GM20000 (cell line): ENCODE measurements around the gene SWT1.
"Not testable (repeated sequence)": the region's sequence is repeated elsewhere in the genome, so short reads cannot be mapped to it uniquely, and the experiment has no call there.

Experiments
- DNase-seq: peaks from one replicate; pipeline ENCODE4 v3.0.0; 2012; ENCODE audit warnings: low spot score
- TF ChIP-seq, protein P1 (sequence below): IDR thresholded peaks from 2 replicates; pipeline ENCODE4 v1.5.1; 2012; ENCODE audit warnings: mild to moderate bottlenecking, control low read depth; ENCODE audit errors: extremely low read depth, missing control alignments

Gene SWT1

DNA sequence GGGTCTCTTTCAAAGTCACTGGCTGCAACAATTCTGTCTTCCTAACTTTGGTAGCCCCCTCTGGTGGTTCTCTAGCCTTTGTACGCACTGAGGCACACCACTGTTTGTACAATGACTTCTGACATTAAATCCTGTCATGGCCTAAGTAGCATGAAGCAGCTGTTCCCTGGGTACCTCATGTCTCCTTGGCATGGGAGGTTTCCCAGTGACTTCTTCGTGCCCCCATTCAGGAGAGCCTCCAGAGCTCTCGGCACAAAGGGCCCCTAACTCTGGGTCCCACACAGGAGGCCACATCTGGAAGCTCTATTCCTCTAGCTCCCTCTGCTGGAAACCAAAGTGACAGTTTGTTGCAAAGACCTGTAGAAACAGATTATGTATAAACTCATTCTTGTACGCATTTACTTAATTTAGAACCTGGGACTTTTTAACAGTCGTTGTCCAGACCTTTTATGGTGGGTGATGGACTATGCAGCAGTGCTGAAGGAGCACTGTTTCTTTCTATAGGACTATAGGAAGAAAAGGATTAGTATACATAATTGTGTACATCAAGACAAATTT lies 13.4 kb downstream of the SWT1 start:
- TF ChIP-seq, protein P1, sequence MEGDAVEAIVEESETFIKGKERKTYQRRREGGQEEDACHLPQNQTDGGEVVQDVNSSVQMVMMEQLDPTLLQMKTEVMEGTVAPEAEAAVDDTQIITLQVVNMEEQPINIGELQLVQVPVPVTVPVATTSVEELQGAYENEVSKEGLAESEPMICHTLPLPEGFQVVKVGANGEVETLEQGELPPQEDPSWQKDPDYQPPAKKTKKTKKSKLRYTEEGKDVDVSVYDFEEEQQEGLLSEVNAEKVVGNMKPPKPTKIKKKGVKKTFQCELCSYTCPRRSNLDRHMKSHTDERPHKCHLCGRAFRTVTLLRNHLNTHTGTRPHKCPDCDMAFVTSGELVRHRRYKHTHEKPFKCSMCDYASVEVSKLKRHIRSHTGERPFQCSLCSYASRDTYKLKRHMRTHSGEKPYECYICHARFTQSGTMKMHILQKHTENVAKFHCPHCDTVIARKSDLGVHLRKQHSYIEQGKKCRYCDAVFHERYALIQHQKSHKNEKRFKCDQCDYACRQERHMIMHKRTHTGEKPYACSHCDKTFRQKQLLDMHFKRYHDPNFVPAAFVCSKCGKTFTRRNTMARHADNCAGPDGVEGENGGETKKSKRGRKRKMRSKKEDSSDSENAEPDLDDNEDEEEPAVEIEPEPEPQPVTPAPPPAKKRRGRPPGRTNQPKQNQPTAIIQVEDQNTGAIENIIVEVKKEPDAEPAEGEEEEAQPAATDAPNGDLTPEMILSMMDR, result peak; percentile 53
- DNase-seq, result peak; percentile 66

DNA sequence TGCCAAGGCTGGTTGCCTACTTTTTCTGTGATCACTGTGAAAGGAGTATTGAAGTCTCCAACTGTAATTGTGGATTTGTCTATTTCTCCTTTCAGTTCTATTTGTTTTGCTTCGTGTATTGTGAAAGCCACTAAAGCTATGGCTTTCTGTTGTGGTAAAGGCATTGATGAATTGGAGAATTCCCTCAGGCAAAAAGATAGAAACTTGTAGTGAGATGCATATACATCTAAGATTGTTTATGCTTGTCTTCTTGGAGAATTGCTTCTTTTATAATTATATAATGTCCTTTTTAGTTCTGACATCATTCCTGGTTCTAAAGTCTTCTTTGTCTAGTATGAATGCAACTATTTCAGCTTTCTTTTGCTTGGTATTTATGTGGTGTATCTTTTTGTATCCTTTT lies 36.8 kb downstream of the SWT1 start:
- no peak for DNase-seq

DNA sequence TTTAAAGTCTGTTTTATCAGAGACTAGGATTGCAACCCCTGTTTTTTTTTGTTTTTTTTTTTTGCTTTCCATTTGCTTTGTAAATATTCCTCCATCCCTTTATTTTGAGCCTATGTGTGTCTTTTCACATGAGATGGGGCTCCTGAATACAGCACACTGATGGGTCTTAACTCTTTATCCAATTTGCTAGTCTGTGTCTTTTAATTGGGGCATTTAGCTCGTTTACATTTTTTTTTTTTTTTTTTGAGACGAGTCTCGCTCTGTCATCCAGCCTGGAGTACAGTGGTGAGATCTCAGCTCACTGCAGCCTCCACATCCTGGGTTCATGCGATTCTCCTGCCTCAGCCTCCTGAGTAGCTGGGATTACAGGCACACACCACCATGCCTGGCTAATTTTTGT lies 41.7 kb downstream of the SWT1 start:
- DNase-seq, result not testable (repeated sequence)

More for the DNA sequence above, 36.8 kb downstream of the SWT1 start:
- TF ChIP-seq, protein P1, result no peak

DNA sequence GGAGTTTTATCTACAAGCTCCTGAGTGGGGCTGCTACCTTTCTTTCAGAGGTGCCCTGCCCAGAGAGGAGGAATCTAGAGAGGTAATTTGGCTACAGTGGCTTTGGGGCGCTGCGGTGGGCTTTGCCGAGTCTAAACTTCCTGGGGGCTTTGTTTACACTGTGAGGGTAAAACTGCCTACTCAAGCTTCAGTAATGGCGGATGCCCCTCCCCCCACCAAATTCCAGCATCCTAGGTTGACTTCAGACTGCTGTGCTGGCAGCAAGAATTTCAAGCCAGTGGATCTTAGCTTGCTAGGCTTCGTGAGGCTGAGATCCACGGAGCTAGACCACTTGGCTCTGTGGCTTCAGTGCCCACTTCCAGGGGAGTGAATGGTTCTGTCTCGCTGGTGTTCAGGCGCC lies 43.9 kb downstream of the SWT1 start:
- TF ChIP-seq, protein P1, result no peak
- no peak for DNase-seq

DNA sequence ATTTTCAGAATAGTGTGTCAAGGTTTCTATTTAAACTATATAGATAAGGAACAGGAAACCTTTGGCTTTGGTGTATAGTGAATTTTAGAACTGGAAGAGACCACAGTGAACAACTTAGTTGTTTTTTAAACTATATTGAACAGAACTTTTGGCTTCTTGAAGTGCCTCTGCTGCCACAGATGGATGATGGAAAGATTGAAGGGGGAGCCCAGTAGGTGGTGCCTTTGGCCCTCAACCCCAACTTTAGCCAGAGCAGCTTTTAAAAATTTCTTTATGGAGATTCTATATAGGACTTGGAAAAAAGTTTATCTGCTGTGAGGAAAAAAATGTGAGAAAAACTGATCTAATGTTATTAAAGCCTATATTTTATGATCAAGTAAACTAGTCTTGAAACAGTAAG lies 50.2 kb downstream of the SWT1 start:
- DNase-seq, result no peak

DNA sequence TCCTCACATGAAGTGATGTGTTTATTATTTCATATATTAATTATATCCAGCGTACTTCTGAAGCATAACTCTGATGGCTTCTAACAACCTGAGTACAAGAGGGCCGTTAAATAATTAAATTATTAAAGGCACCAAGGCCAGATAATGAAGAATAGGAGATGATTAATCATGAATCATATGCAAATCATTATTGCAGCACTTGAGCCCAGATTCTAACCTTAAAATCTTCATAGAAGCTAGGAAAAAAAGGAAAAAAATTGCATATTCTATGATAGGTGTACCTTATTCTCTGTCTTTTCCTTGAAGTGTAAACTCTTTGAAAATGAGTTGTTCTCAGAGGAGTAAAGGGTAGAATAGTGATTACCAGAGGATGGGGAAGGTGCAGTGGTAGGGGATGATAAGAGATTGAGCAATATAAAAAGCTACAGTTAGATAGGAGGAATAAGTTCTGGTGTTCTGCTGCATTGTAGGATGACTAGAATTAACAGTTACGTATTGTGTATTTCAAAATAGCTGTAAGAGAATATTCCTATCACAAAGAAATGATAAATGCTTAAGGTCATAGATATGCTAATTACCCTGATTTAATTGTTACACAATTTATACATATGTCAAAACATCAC lies 51.1 kb downstream of the SWT1 start:
- TF ChIP-seq, protein P1, result no peak
- DNase-seq, result no peak

More for the DNA sequence above, 50.2 kb downstream of the SWT1 start:
- TF ChIP-seq, protein P1, result no peak

DNA sequence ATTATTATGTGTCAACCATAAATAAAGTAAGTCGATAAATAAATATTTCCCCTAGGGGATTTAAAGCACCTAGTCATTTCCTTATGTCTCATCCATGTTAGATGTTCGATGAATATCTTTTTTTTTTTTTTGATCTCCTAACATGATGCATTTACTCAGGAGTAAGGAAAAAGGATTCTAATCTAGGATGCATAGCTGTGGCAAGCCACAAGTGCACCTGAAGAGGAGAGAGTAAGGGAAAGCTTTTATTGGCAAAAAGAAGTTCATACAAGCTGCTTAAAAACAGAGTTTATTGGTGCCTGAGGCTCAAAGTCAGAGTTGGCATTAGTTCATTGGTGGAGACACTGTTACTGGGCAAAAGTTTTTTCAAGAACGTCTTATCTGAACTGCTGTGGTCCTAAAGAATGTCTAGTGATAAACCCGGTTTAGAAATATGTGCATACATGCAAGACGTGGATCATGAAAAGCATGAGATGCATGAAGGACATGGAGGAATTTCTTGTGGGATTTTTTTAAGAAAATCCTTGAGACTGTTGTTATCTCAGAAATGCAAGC lies 51.7 kb downstream of the SWT1 start:
- no peak for DNase-seq
- TF ChIP-seq, protein P1, result no peak

DNA sequence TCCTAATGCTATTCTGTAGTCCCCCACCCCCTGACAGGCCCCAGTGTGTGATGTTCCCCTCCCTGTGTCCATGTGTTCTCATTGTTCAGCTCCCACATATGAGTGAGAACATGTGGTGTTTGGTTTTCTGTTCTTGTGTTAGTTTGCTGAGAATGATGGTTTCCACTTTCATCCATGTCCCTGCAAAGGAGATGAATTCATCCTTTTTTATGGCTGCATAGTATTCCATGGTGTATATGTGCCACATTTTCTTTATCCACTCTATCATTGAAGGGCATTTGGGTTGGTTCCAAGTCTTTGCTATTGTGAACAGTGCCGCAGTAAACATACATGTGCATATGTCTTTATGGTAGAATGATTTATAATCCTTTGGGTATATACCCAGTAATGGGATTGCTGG lies 52.4 kb downstream of the SWT1 start:
- not testable (repeated sequence) for DNase-seq
